NT2/D1 (cell line): ENCODE measurements around the gene OPRD1.

Experiments
- DNase-seq: peaks from one replicate; pipeline ENCODE4 v3.0.0-alpha.2; 2011; ENCODE audit warnings: low read depth, low spot score
- H3K27me3 ChIP-seq: 2 replicates; pipeline ENCODE4 v1.6.0; 2011; ENCODE audit warnings: mild to moderate bottlenecking; ENCODE audit not compliant: insufficient read length, insufficient read depth
- H3K36me3 ChIP-seq: 2 replicates; pipeline ENCODE4 v1.6.1; 2011; ENCODE audit warnings: mild to moderate bottlenecking, low read length, mixed read lengths; ENCODE audit not compliant: insufficient read depth, insufficient read length
- H3K4me1 ChIP-seq: 2 replicates; pipeline ENCODE4 v1.5.1; 2011; ENCODE audit not compliant: insufficient read depth, insufficient read length
- H3K4me3 ChIP-seq: 2 replicates; pipeline ENCODE4 v1.5.1; 2011; ENCODE audit warnings: low read depth; ENCODE audit not compliant: insufficient read length
- H3K9ac ChIP-seq: 2 replicates; pipeline ENCODE4 v1.6.0; 2011; ENCODE audit warnings: low read depth; ENCODE audit not compliant: insufficient read length
- H3K9me3 ChIP-seq: 2 replicates; pipeline ENCODE4 v1.5.1; 2011; ENCODE audit warnings: mild to moderate bottlenecking, low read length; ENCODE audit not compliant: insufficient read depth
- SUZ12 ChIP-seq: IDR thresholded peaks from 2 replicates; pipeline ENCODE4 v1.6.1; 2011; ENCODE audit not compliant: insufficient read length, insufficient read depth; ENCODE audit errors: extremely low read depth
- YY1 ChIP-seq: IDR thresholded peaks from 2 replicates; pipeline ENCODE4 v1.6.1; 2011; ENCODE audit not compliant: insufficient read length, insufficient read depth
- ZNF274 ChIP-seq: IDR thresholded peaks from 2 replicates; pipeline ENCODE4 v1.6.1; 2011; ENCODE audit warnings: mild to moderate bottlenecking, low read depth, low read length

Gene OPRD1

GRCh38 chr1:28900562-28900961 lies 88.6 kb downstream of the OPRD1 start:
- no peaks in the 10 kb centered on the region for H3K27me3 ChIP-seq
- no peak for DNase-seq
- no peaks in the 10 kb centered on the region for H3K36me3 ChIP-seq
- no peak overlapping the region for H3K9ac ChIP-seq
- peaks cover 14% of the 10 kb centered on the region for H3K4me1 ChIP-seq
- no peak overlapping the region for H3K4me3 ChIP-seq
- H3K9me3 ChIP-seq: no peaks in the 10 kb centered on the region; the same call in 1 of the 2 replicates
- TF ChIP-seq ZNF274 (no peak), SUZ12 (no peak), YY1 (no peak)

GRCh38 chr1:28902738-28903137 lies 90.8 kb downstream of the OPRD1 start:
- no peak overlapping the region for H3K9ac ChIP-seq
- no peak overlapping the region for H3K4me3 ChIP-seq
- peaks cover 7% of the 10 kb centered on the region for H3K4me1 ChIP-seq
- no peaks in the 10 kb centered on the region for H3K27me3 ChIP-seq
- H3K36me3 ChIP-seq: no peaks in the 10 kb centered on the region
- no peak for TF ChIP-seq ZNF274
- no peak for TF ChIP-seq YY1
- no peak for TF ChIP-seq SUZ12
- no peaks in the 10 kb centered on the region; the same call in 1 of the 2 replicates for H3K9me3 ChIP-seq
- DNase-seq: no peak

GRCh38 chr1:28905921-28906666 lies 94.1 kb downstream of the OPRD1 start:
- Histone ChIP-seq H3K4me1 (peaks cover 5% of the 10 kb centered on the region), H3K36me3 (no peaks in the 10 kb centered on the region), H3K9ac (no peak overlapping the region), H3K4me3 (no peak overlapping the region), H3K9me3 (no peaks in the 10 kb centered on the region; the same call in 1 of the 2 replicates), H3K27me3 (no peaks in the 10 kb centered on the region)
- DNase-seq: no peak
- no peak for TF ChIP-seq SUZ12

GRCh38 chr1:28909198-28909597 lies 97.2 kb downstream of the OPRD1 start:
- Histone ChIP-seq H3K4me1 (peaks cover 11% of the 10 kb centered on the region), H3K9me3 (no peaks in the 10 kb centered on the region; the same call in 1 of the 2 replicates), H3K4me3 (no peak overlapping the region), H3K27me3 (no peaks in the 10 kb centered on the region), H3K9ac (no peak overlapping the region), H3K36me3 (no peaks in the 10 kb centered on the region)
- TF ChIP-seq ZNF274 (no peak), YY1 (no peak), SUZ12 (no peak)
- DNase-seq: no peak

- Histone ChIP-seq H3K36me3 (no peaks in the 10 kb centered on the region), H3K4me1 (peaks cover 11% of the 10 kb centered on the region), H3K4me3 (no peak overlapping the region), H3K9ac (peak overlapping the region; percentile 43), H3K9me3 (no peaks in the 10 kb centered on the region), H3K27me3 (no peaks in the 10 kb centered on the region)
- DNase-seq: no peak
- TF ChIP-seq SUZ12 (no peak), YY1 (no peak), ZNF274 (no peak)
Observed at GRCh38 chr1:28910379-28911115, 98.6 kb downstream of the OPRD1 start.

GRCh38 chr1:28913786-28914227 lies 101.8 kb downstream of the OPRD1 start:
- no peaks in the 10 kb centered on the region for H3K9me3 ChIP-seq
- H3K4me1 ChIP-seq: peaks cover 11% of the 10 kb centered on the region
- H3K4me3 ChIP-seq: peak overlapping the region; percentile 27
- DNase-seq: no peak
- H3K27me3 ChIP-seq: no peaks in the 10 kb centered on the region
- TF ChIP-seq SUZ12: no peak
- no peak for TF ChIP-seq YY1
- no peak for TF ChIP-seq ZNF274
- H3K9ac ChIP-seq: peak overlapping the region; percentile 81
- H3K36me3 ChIP-seq: no peaks in the 10 kb centered on the region

- Histone ChIP-seq H3K36me3 (no peaks in the 10 kb centered on the region), H3K9ac (peak within 1 kb of the TSS; percentile 90), H3K27me3 (no peaks in the 10 kb centered on the region), H3K4me1 (peaks cover 11% of the 10 kb centered on the region), H3K4me3 (peak within 1 kb of the TSS; percentile 85), H3K9me3 (no peaks in the 10 kb centered on the region)
- DNase-seq: peak; percentile 99
- TF ChIP-seq SUZ12 (no peak), ZNF274 (no peak), YY1 (no peak)
Observed at GRCh38 chr1:28914228-28915030, 102.5 kb downstream of the OPRD1 start, which contains the start of gene EPB41. Gene EPB41, plus strand, starts transcription at chr1:28914569. Its CDS starts 72,869 bp downstream, at chr1:28987438.
